ENCODE measurements around the gene KLF2. TPM values are rescaled to one million over a fixed set of nuclear protein-coding genes. Genes with fewer than 3 reads are reported as not detected.
"Not testable (repeated sequence)": the region's sequence is repeated elsewhere in the genome, so short reads cannot be mapped to it uniquely, and the experiment has no call there.

KLF2 gene
- total RNA-seq, 1 experiment from 2014 or later = 0.77 TPM

- H3K36me3 ChIP-seq (ENCODE audit: control insufficient read depth, insufficient read depth, low read length) = no peaks in the 10 kb centered on the region
- no peak for TF ChIP-seq CTCF (IDR thresholded peaks at IDR 0.05; ENCODE audit: insufficient read depth in 1 of 2, low read depth in 1 of 2, low read length in 1 of 2, severe bottlenecking in 1 of 2, unreplicated experiment in 1 of 2)
- Mint-ChIP-seq H3K36me3 (ENCODE audit: insufficient read depth, unreplicated experiment) (no peaks in the 10 kb centered on the region), H3K4me3 (ENCODE audit: unreplicated experiment) (no peak overlapping the region), H3K4me1 (ENCODE audit: low read depth, unreplicated experiment) (no peaks in the 10 kb centered on the region), H3K27me3 (ENCODE audit: insufficient read depth, unreplicated experiment) (no peaks in the 10 kb centered on the region), H3K27ac (ENCODE audit: unreplicated experiment) (no peak overlapping the region), H3K9me3 (ENCODE audit: unreplicated experiment) (no peaks in the 10 kb centered on the region)
- no peaks in the 10 kb centered on the region for H3K4me1 ChIP-seq
- POLR2A ChIA-PET = no interaction called here
- no TSS peak for BruUV-seq (replicated peaks)
- CTCF ChIA-PET = no interaction called here
- H3K27me3 ChIP-seq (replicated peaks; ENCODE audit: control insufficient read depth, insufficient read depth, low read length) = no peaks in the 10 kb centered on the region; the same call in 1 of the 2 replicates
- no peak for DNase-seq
- no peak overlapping the region for H3K4me3 ChIP-seq (ENCODE audit: low read depth, low read length)
- H3K9me3 ChIP-seq = no peaks in the 10 kb centered on the region
- intact Hi-C loops (cut with micrococcal nuclease; ENCODE audit: unreplicated experiment) = no loop called here
These were observed 22.5 kb upstream of the KLF2 start for GRCh38 chr19:16301999-16302694.

GRCh38 chr19:16303755-16304154, 20.9 kb upstream of the KLF2 start:
- ChIA-PET CTCF (no interaction called here), POLR2A (no interaction called here)
- no peak for TF ChIP-seq CTCF (IDR thresholded peaks at IDR 0.05; ENCODE audit: insufficient read depth in 1 of 2, low read depth in 1 of 2, low read length in 1 of 2, severe bottlenecking in 1 of 2, unreplicated experiment in 1 of 2)
- DNase-seq = no peak
- Histone ChIP-seq H3K4me3 (ENCODE audit: low read depth, low read length) (no peak overlapping the region), H3K9me3 (no peaks in the 10 kb centered on the region), H3K4me1 (no peaks in the 10 kb centered on the region), H3K36me3 (ENCODE audit: control insufficient read depth, insufficient read depth, low read length) (no peaks in the 10 kb centered on the region), H3K27me3 (replicated peaks; ENCODE audit: control insufficient read depth, insufficient read depth, low read length) (no peaks in the 10 kb centered on the region)
- H3K9me3 Mint-ChIP-seq (ENCODE audit: unreplicated experiment) = no peaks in the 10 kb centered on the region
- BruUV-seq (replicated peaks) = no TSS peak
- no peaks in the 10 kb centered on the region for H3K27me3 Mint-ChIP-seq (ENCODE audit: insufficient read depth, unreplicated experiment)
- H3K36me3 Mint-ChIP-seq (ENCODE audit: insufficient read depth, unreplicated experiment) = no peaks in the 10 kb centered on the region
- H3K4me3 Mint-ChIP-seq (ENCODE audit: unreplicated experiment) = no peak overlapping the region
- intact Hi-C loops (cut with micrococcal nuclease; ENCODE audit: unreplicated experiment) = no loop called here
- no peaks in the 10 kb centered on the region for H3K4me1 Mint-ChIP-seq (ENCODE audit: low read depth, unreplicated experiment)
- H3K27ac Mint-ChIP-seq (ENCODE audit: unreplicated experiment) = no peak overlapping the region

GRCh38 chr19:16304511-16304910, 20.1 kb upstream of the KLF2 start:
- H3K4me3 ChIP-seq (ENCODE audit: low read depth, low read length); CTCF ChIA-PET; POLR2A ChIA-PET; H3K27me3 ChIP-seq (replicated peaks; ENCODE audit: control insufficient read depth, insufficient read depth, low read length); intact Hi-C loops (cut with micrococcal nuclease; ENCODE audit: unreplicated experiment); H3K4me3 Mint-ChIP-seq (ENCODE audit: unreplicated experiment); H3K36me3 Mint-ChIP-seq (ENCODE audit: insufficient read depth, unreplicated experiment); DNase-seq; H3K27me3 Mint-ChIP-seq (ENCODE audit: insufficient read depth, unreplicated experiment); H3K9me3 Mint-ChIP-seq (ENCODE audit: unreplicated experiment); H3K27ac Mint-ChIP-seq (ENCODE audit: unreplicated experiment); H3K4me1 Mint-ChIP-seq (ENCODE audit: low read depth, unreplicated experiment); BruUV-seq (replicated peaks); H3K4me1 ChIP-seq; H3K36me3 ChIP-seq (ENCODE audit: control insufficient read depth, insufficient read depth, low read length); H3K9me3 ChIP-seq: not testable (repeated sequence)

- intact Hi-C loops (cut with micrococcal nuclease; ENCODE audit: unreplicated experiment); H3K4me1 ChIP-seq; H3K4me3 ChIP-seq (ENCODE audit: low read depth, low read length); H3K36me3 Mint-ChIP-seq (ENCODE audit: insufficient read depth, unreplicated experiment); H3K36me3 ChIP-seq (ENCODE audit: control insufficient read depth, insufficient read depth, low read length); H3K27ac Mint-ChIP-seq (ENCODE audit: unreplicated experiment); H3K4me1 Mint-ChIP-seq (ENCODE audit: low read depth, unreplicated experiment); POLR2A ChIA-PET; H3K27me3 ChIP-seq (replicated peaks; ENCODE audit: control insufficient read depth, insufficient read depth, low read length); BruUV-seq (replicated peaks); DNase-seq; H3K4me3 Mint-ChIP-seq (ENCODE audit: unreplicated experiment); H3K9me3 Mint-ChIP-seq (ENCODE audit: unreplicated experiment); CTCF ChIA-PET; H3K27me3 Mint-ChIP-seq (ENCODE audit: insufficient read depth, unreplicated experiment); H3K9me3 ChIP-seq: not testable (repeated sequence)
These were observed 19.6 kb upstream of the KLF2 start for GRCh38 chr19:16305060-16305459.
